ENCODE results near the gene RPS15. TPM values are rescaled to one million over a fixed set of nuclear protein-coding genes. Genes with fewer than 3 reads are reported as not detected.

RPS15 gene
- total RNA-seq, 1 donor from 2014 or later, result 938 TPM

GRCh38 chr19:1410136-1410786 is 27.9 kb upstream of the RPS15 start:
- peak overlapping the region; percentile 86 for H3K27ac Mint-ChIP-seq
- peak overlapping the region; percentile 92 for H3K4me3 Mint-ChIP-seq (ENCODE audit: low read depth)
- no peak for TF ChIP-seq CTCF (IDR thresholded peaks at IDR 0.05; ENCODE audit: unreplicated experiment)
- DNase-seq (ENCODE audit: low spot score, unreplicated experiment), result no peak
- H3K27me3 Mint-ChIP-seq, result no peaks in the 10 kb centered on the region
- H3K36me3 Mint-ChIP-seq (ENCODE audit: insufficient read depth), result peaks cover 4% of the 10 kb centered on the region
- H3K9me3 Mint-ChIP-seq (ENCODE audit: low read depth), result no peaks in the 10 kb centered on the region
- peaks cover 28% of the 10 kb centered on the region for H3K4me1 Mint-ChIP-seq (ENCODE audit: low read depth)

- Mint-ChIP-seq H3K27ac (peak overlapping the region; percentile 2), H3K27me3 (no peaks in the 10 kb centered on the region), H3K4me1 (ENCODE audit: low read depth) (peaks cover 32% of the 10 kb centered on the region), H3K4me3 (ENCODE audit: low read depth) (peak overlapping the region; percentile 38), H3K36me3 (ENCODE audit: insufficient read depth) (peaks cover 4% of the 10 kb centered on the region), H3K9me3 (ENCODE audit: low read depth) (no peaks in the 10 kb centered on the region)
- DNase-seq (ENCODE audit: low spot score, unreplicated experiment), result no peak
- TF ChIP-seq CTCF (IDR thresholded peaks at IDR 0.05; ENCODE audit: unreplicated experiment), result no peak
These were observed 27.4 kb upstream of the RPS15 start for GRCh38 chr19:1410789-1411188.

GRCh38 chr19:1411255-1412191 is 26.7 kb upstream of the RPS15 start:
- Mint-ChIP-seq H3K27ac (no peak overlapping the region), H3K9me3 (ENCODE audit: low read depth) (no peaks in the 10 kb centered on the region), H3K27me3 (no peaks in the 10 kb centered on the region), H3K36me3 (ENCODE audit: insufficient read depth) (peaks cover 4% of the 10 kb centered on the region), H3K4me3 (ENCODE audit: low read depth) (no peak overlapping the region), H3K4me1 (ENCODE audit: low read depth) (peaks cover 37% of the 10 kb centered on the region)
- TF ChIP-seq CTCF (IDR thresholded peaks at IDR 0.05; ENCODE audit: unreplicated experiment), result no peak
- DNase-seq (ENCODE audit: low spot score, unreplicated experiment), result no peak

GRCh38 chr19:1412323-1412923 is 25.8 kb upstream of the RPS15 start:
- TF ChIP-seq CTCF (IDR thresholded peaks at IDR 0.05; ENCODE audit: unreplicated experiment), result no peak
- Mint-ChIP-seq H3K27ac (no peak overlapping the region), H3K27me3 (no peaks in the 10 kb centered on the region), H3K4me1 (ENCODE audit: low read depth) (peaks cover 42% of the 10 kb centered on the region), H3K36me3 (ENCODE audit: insufficient read depth) (peaks cover 6% of the 10 kb centered on the region), H3K4me3 (ENCODE audit: low read depth) (no peak overlapping the region), H3K9me3 (ENCODE audit: low read depth) (no peaks in the 10 kb centered on the region)
- no peak for DNase-seq (ENCODE audit: low spot score, unreplicated experiment)
